GM12801 (cell line): ENCODE measurements around the gene MBOAT2.

Experiments
- TF ChIP-seq, protein P1 (sequence below): IDR thresholded peaks from one replicate; pipeline ENCODE4 v1.5.1; 2011; ENCODE audit warnings: control low read depth; ENCODE audit not compliant: insufficient read length; ENCODE audit errors: extremely low read depth

The MBOAT2 gene

DNA sequence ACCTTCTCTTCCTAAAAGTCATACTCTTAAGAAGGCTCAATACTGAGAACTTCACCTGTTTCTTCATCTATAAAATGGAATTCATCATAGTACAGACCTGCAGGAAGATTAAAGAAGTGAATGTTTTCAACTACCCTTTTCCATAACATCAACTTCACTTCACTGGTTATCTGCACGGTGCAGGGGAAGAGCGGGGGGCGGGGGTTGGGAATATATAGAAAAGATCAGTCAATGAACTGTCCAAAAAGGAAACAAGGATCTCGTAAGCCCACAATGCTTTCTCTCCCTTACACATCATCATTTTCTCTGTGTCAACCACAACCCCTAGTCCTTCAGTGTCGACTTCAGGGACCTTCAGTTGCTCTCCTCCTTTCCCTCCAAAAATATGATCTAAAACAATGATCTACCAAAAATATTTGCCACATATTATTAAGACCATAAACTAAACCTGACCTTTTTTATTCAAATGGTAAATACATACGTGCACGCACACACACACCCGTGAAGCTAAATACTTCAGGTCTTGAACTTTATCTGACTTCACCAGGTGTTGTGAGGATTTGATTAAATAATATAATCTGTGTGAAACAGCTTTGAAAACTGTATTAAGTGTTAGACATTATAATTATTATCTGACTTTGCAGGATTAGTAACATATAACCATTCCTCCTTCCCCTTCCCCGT is 4.9 kb downstream of the MBOAT2 start:
- TF ChIP-seq, protein P1, sequence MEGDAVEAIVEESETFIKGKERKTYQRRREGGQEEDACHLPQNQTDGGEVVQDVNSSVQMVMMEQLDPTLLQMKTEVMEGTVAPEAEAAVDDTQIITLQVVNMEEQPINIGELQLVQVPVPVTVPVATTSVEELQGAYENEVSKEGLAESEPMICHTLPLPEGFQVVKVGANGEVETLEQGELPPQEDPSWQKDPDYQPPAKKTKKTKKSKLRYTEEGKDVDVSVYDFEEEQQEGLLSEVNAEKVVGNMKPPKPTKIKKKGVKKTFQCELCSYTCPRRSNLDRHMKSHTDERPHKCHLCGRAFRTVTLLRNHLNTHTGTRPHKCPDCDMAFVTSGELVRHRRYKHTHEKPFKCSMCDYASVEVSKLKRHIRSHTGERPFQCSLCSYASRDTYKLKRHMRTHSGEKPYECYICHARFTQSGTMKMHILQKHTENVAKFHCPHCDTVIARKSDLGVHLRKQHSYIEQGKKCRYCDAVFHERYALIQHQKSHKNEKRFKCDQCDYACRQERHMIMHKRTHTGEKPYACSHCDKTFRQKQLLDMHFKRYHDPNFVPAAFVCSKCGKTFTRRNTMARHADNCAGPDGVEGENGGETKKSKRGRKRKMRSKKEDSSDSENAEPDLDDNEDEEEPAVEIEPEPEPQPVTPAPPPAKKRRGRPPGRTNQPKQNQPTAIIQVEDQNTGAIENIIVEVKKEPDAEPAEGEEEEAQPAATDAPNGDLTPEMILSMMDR, result no peak

- TF ChIP-seq, protein P1, result no peak
Observed at GRCh38 chr2:8997631-8998030, 5.9 kb downstream of the MBOAT2 start.

- TF ChIP-seq, protein P1, result no peak
Observed at GRCh38 chr2:8997108-8997507, 6.4 kb downstream of the MBOAT2 start.

GRCh38 chr2:8996006-8996405 is 7.5 kb downstream of the MBOAT2 start:
- TF ChIP-seq, protein P1, result no peak

DNA sequence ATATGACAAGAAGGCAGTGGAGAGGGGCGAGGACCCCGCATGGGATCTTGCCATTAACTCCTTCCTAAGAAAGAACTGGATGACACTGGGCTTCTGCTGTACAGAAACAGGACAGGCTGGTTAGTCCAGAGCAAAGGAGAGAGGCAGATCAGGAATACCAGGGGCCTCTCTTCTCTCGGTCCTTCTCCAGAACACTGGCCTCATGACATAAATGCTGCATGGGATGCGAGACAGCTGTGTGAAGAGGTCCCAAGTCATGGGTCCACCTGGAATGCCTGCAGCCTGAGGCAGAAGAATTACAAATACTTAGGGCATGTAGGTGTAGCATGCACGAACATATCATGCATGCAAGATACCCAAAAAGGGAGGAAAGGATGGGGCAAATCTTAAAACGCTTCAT is 9.1 kb downstream of the MBOAT2 start:
- TF ChIP-seq, protein P1, result no peak

DNA sequence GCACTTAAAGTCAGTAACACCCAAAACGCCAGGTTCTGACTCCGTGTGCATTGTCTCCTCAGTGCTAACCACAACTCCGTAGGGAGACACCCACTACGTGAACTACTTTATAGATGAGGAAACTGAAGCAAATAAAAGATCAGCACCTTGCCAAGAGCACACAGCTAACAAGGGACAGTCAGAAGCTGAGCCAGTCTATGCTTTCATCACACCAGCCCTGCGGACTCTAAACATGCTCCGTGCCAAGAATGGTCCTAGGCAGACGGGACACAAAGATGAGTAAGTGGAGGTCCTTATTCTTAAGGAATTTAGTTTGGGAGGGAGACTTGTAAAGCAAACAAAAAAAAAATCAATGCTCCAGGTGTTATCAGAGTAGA is 9.6 kb downstream of the MBOAT2 start:
- TF ChIP-seq, protein P1, result no peak

GRCh38 chr2:8993196-8993901 is 10.1 kb downstream of the MBOAT2 start:
- TF ChIP-seq, protein P1, result no peak
